Rectal smooth muscle tissue (tissue), 1 donor: ENCODE data around the gene VWA1.
"Not testable (repeated sequence)": the region's sequence is repeated elsewhere in the genome, so short reads cannot be mapped to it uniquely, and the experiment has no call there.

ENCODE experiments used
- H3K27ac ChIP-seq: one replicate; pipeline ENCODE4 v1.7.0; 2013; ENCODE audit warnings: low read depth, low read length, inconsistent platforms
- H3K27me3 ChIP-seq: one replicate; pipeline ENCODE4 v1.7.0; 2013; ENCODE audit warnings: low read length; ENCODE audit not compliant: control insufficient read depth, insufficient read depth
- H3K36me3 ChIP-seq: one replicate; pipeline ENCODE4 v1.7.0; 2013; ENCODE audit warnings: low read length; ENCODE audit not compliant: control insufficient read depth, insufficient read depth
- H3K4me1 ChIP-seq: one replicate; pipeline ENCODE4 v1.7.0; 2013; ENCODE audit warnings: low read length; ENCODE audit not compliant: control insufficient read depth, insufficient read depth
- H3K4me3 ChIP-seq: one replicate; pipeline ENCODE4 v1.7.0; 2013; ENCODE audit warnings: low read length
- H3K9ac ChIP-seq: one replicate; pipeline ENCODE4 v1.7.0; 2013; ENCODE audit warnings: low read length

The VWA1 gene

GRCh38 chr1:1399187-1399871 lies 36.2 kb upstream of the VWA1 start, which contains the start of gene CCNL2:
CCNL2 (minus strand) TSS chr1:1399335; CDS start chr1:1399306, 29 bp downstream.
- Histone ChIP-seq H3K36me3 (peaks cover 26% of the 10 kb centered on the region), H3K4me1 (peaks cover 14% of the 10 kb centered on the region)

GRCh38 chr1:1399872-1400575 lies 35.5 kb upstream of the VWA1 start:
- H3K27me3 ChIP-seq = no peaks in the 10 kb centered on the region
- H3K27ac ChIP-seq = peak overlapping the region; percentile 78
- H3K9ac ChIP-seq = peak overlapping the region; percentile 94
- H3K4me3 ChIP-seq = peak overlapping the region; percentile 98
- peaks cover 30% of the 10 kb centered on the region for H3K36me3 ChIP-seq
- peaks cover 14% of the 10 kb centered on the region for H3K4me1 ChIP-seq

More at GRCh38 chr1:1399187-1399871, 36.2 kb upstream of the VWA1 start, which contains the start of gene CCNL2:
- H3K4me3 ChIP-seq = peak within 1 kb of the TSS; percentile 98
- no peaks in the 10 kb centered on the region for H3K27me3 ChIP-seq
- H3K9ac ChIP-seq = peak within 1 kb of the TSS; percentile 94
- H3K27ac ChIP-seq = peak within 1 kb of the TSS; percentile 91

- H3K27ac ChIP-seq = no peak overlapping the region
- H3K36me3 ChIP-seq = peaks cover 29% of the 10 kb centered on the region
- no peak overlapping the region for H3K9ac ChIP-seq
- H3K27me3 ChIP-seq = no peaks in the 10 kb centered on the region
- H3K4me3 ChIP-seq = peak overlapping the region; percentile 98
- H3K4me1 ChIP-seq = peaks cover 19% of the 10 kb centered on the region
These were observed 34.7 kb upstream of the VWA1 start for GRCh38 chr1:1400576-1401456.

GRCh38 chr1:1401457-1402010 lies 34.0 kb upstream of the VWA1 start:
- H3K9ac ChIP-seq = no peak overlapping the region
- peaks cover 29% of the 10 kb centered on the region for H3K36me3 ChIP-seq
- peaks cover 26% of the 10 kb centered on the region for H3K4me1 ChIP-seq

GRCh38 chr1:1402072-1402900 lies 33.2 kb upstream of the VWA1 start:
- no peaks in the 10 kb centered on the region for H3K27me3 ChIP-seq
- no peak overlapping the region for H3K4me3 ChIP-seq
- H3K27ac ChIP-seq = no peak overlapping the region
- H3K9ac ChIP-seq = no peak overlapping the region
- H3K36me3 ChIP-seq = peaks cover 25% of the 10 kb centered on the region
- peaks cover 26% of the 10 kb centered on the region for H3K4me1 ChIP-seq

More at GRCh38 chr1:1401457-1402010, 34.0 kb upstream of the VWA1 start:
- no peaks in the 10 kb centered on the region for H3K27me3 ChIP-seq
- no peak overlapping the region for H3K4me3 ChIP-seq
- no peak overlapping the region for H3K27ac ChIP-seq

GRCh38 chr1:1402901-1403392 lies 32.5 kb upstream of the VWA1 start:
- H3K27me3 ChIP-seq, H3K27ac ChIP-seq, H3K4me3 ChIP-seq, H3K9ac ChIP-seq: not testable (repeated sequence)
- H3K4me1 ChIP-seq = peaks cover 26% of the 10 kb centered on the region
- H3K36me3 ChIP-seq = peaks cover 22% of the 10 kb centered on the region

- Histone ChIP-seq H3K4me3 (no peak overlapping the region), H3K4me1 (peaks cover 28% of the 10 kb centered on the region), H3K27ac (no peak overlapping the region), H3K36me3 (peaks cover 20% of the 10 kb centered on the region), H3K27me3 (no peaks in the 10 kb centered on the region), H3K9ac (no peak overlapping the region)
These were observed 31.8 kb upstream of the VWA1 start for GRCh38 chr1:1403653-1404052.

GRCh38 chr1:1406101-1406820 lies 29.2 kb upstream of the VWA1 start:
- Histone ChIP-seq H3K9ac (peak overlapping the region; percentile 45), H3K4me3 (peak overlapping the region; percentile 79), H3K36me3 (peaks cover 20% of the 10 kb centered on the region), H3K4me1 (peaks cover 20% of the 10 kb centered on the region), H3K27me3 (no peaks in the 10 kb centered on the region), H3K27ac (peak overlapping the region; percentile 88)

GRCh38 chr1:1406821-1407635 lies 28.5 kb upstream of the VWA1 start, which contains the start of gene MRPL20:
MRPL20 (minus strand) TSS chr1:1407293; CDS start chr1:1407217, 76 bp downstream.
- peak within 1 kb of the TSS; percentile 79 for H3K4me3 ChIP-seq
- H3K27me3 ChIP-seq = no peaks in the 10 kb centered on the region
- peaks cover 20% of the 10 kb centered on the region for H3K4me1 ChIP-seq
- H3K36me3 ChIP-seq = peaks cover 13% of the 10 kb centered on the region
- H3K9ac ChIP-seq = peak within 1 kb of the TSS; percentile 45
- peak within 1 kb of the TSS; percentile 88 for H3K27ac ChIP-seq

GRCh38 chr1:1407636-1408318 lies 27.7 kb upstream of the VWA1 start:
- no peaks in the 10 kb centered on the region for H3K27me3 ChIP-seq
- peak overlapping the region; percentile 79 for H3K4me3 ChIP-seq
- H3K36me3 ChIP-seq = peaks cover 8% of the 10 kb centered on the region
- peak overlapping the region; percentile 88 for H3K27ac ChIP-seq
- H3K4me1 ChIP-seq = peaks cover 20% of the 10 kb centered on the region
- peak overlapping the region; percentile 38 for H3K9ac ChIP-seq
